Stimulated activated CD4-positive, alpha-beta T cell treated with anti-CD3 and anti-CD28 coated beads, Interleukin-1b, Interleukin-23, amount 100 ng/mL, for 1 hour (primary cell): ENCODE results near the gene BDH1.
A peak's percentile ranks its signal among the peaks of the same experiment; 100 is the strongest.
"Not testable (repeated sequence)": the region's sequence is repeated elsewhere in the genome, so short reads cannot be mapped to it uniquely, and the experiment has no call there.

Experiments
- DNase-seq, 2 donors: peaks; one replicate each; pipeline ENCODE4 v3.0.0-alpha.2; 2020; ENCODE audit warnings: low read depth in 2 of 2

BDH1 gene

DNA sequence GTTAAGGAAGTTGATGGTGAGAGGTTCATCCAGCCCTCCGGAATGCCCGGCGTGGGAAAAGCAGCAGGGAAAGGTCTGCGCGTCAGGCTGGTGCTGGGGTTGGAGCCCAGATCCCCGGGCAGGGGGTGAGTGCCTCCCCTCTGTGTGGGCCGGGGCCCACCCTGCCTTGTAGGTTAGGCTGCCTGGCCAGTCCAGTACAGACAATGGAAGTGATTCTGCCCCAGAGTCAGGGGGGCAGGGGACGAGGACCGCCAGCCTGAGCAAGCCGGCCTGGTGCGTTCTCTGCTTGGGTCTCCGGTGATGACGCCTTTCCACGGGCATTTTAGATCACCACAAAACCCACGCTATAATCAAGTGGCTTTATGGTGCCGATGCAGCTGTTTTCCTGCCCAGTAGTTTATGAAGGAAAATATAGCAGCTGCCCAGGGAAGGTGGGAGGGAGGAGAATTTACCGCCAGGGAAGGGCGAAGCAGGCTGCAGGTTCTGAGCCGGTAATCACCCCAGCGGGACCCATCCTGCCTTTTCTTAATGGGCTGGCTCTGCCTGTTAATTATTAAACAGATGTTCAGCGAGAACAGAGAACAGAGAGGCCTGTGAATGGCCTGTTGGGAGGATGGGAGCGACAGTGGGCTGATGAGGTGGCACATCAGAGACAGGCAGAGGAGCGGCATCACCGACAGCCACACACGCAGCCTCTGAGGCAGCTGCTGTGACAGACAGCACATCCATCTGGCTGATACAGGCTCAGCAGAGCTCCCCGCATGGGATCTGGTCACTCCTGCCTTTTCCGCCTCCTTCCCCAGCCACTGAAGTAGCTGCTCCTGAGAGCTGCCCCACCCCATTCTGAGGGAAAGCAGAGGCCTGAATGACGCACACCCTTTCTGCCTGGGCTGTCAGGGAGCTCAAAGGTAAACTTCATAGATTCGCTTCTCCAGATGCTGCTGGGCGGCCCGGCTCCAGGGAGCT is 35.2 kb downstream of the BDH1 start:
- DNase-seq: no peak

DNA sequence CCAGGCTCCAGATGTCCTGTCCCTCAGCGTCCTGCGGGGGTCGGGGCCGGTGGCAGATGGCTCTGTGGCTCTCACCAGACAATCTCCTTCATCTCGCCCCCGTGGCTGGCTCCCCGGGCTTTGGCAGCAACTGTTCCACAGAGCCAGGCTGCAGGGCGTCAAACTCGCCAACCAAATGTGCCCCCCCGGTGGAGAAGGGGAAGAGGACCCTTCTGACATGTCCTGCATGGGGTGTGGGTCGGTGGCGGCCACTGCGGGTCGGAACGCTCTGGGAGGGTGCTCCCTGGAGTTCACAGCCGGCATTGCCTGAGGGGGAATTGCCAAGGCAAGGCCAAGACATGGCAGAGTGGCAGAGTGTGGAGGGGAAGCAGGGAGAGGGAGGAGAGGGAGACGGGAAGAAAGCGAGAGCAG is 36.0 kb downstream of the BDH1 start:
- no peak for DNase-seq

GRCh38 chr3:197518881-197519421 is 36.8 kb downstream of the BDH1 start:
- no peak for DNase-seq

- DNase-seq: not testable (repeated sequence)
Measured at GRCh38 chr3:197517922-197518683, 37.7 kb downstream of the BDH1 start.

- DNase-seq: not testable (repeated sequence)
Measured at GRCh38 chr3:197516890-197517606, 38.7 kb downstream of the BDH1 start.

DNA sequence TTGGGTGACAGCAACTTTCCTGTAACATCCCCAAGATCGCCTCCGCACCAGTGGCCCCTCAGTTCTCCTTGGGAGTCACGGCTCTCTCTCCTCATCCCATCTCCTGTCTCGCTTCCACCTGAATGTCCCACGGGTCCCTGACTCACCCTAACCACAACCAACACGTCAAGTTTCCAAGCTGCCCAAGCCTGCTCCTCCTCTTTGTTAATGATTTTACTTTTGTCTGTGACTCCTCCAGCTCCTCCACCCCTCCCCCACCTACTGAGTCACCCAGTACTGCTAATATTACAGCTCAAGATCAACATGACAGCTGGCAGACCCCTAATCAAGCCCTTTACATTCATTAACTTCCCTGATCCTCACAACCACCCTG is 39.3 kb downstream of the BDH1 start:
- DNase-seq: peak in 1 of 2 donors; percentile 36

- no peak for DNase-seq
Measured at GRCh38 chr3:197514786-197515355, 40.9 kb downstream of the BDH1 start.

- no peak for DNase-seq
Measured at GRCh38 chr3:197513953-197514785, 41.6 kb downstream of the BDH1 start.

- no peak for DNase-seq
Measured at GRCh38 chr3:197512691-197513571, 42.8 kb downstream of the BDH1 start.

DNA sequence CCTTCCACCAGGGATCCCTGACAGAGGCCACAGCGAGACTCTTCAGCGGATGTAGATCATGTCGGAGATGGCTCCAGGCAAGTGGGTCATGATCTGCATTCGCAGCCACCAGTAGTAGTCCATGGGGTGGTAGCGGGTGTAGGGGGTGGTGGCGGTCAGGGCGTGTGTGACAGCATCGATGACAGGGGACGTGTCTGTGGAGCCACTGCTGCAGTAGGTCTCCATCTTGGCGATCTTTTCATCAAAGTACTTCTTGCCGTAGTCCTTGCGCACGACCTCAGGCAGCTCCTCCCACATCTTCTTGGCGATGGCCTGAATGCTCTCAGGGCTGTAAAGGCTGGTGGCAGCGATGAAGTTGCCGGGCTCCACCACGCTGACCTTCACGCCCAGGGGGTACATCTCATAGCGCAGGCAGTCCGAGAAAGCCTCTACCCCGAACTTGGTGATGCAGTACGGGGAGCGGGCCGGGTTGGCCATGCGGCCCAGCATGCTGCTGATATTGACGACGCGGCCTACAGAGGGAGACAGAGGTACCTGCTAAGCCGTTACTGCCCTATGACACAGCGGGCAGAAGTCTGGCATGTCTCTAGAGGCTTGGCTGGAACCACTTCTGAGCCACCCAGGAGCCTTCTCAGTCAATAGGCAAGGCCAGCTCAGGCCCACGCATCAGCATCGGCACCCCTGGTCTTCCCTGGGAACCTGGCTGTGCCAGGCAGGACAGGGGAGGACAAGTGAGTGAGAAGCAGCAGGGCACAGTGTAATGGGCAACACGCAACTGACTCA is 43.7 kb downstream of the BDH1 start:
- DNase-seq: no peak

GRCh38 chr3:197511130-197511529 is 44.6 kb downstream of the BDH1 start:
- DNase-seq: no peak

GRCh38 chr3:197510642-197511018 is 45.1 kb downstream of the BDH1 start:
- no peak for DNase-seq

DNA sequence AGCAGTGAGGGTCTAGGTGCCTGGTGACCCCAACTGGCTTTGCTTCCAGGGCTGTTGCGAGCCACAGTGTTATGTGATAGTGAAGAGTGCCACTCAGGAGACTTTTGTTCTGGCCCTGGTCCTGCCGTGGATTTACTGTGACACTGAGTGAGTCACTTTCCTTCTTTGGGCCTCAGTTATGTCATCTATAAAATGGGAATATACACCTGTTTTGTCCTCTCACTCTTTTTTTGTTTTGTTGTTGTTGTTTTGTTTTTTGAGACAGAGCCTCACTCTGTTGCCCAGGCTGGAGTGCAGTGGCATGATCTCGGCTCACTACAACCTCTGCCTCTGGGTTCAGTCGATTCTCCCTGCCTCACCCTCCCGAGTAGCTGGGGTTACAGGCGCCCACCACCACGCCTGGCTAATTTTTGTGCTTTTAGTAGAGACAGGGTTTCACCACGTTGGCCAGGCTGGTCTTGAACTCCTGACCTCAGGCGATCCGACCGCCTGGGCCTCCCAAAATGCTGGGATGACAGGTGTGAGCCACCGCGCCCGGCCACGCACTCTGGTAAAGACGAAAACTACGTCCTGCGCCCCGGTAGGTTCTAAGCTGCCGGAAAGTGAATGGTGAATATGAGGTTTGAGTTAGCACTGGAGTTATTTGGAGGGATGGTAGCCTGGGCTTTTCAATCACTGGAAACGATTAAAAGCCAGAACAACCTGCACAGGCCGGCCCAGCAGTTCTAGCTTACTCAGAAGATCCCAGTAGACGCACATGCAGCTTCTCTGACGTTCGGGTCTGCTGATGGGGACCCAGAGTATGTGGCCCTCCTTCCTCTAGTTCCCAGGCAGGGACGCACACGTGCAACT is 46.6 kb downstream of the BDH1 start:
- no peak for DNase-seq

DNA sequence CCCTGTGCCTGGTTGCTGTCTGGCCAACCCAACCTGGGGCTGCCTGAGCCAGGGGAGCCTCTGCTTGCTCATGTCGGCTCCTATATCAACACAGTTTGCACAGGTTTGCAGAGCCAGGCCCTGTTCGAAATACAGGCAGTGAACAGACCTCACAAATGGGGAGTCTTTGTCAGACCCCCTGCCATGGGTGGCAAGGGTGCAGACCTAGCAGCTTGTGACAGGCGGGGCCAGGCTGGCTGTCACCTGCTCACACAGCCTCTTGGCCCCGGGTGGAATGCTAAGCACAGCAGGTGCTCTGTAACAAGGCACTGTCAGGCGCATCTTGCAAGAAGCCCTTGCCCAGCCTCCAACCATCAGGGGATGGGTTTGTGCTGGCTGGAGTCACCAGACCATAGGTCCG is 47.3 kb downstream of the BDH1 start:
- no peak for DNase-seq

DNA sequence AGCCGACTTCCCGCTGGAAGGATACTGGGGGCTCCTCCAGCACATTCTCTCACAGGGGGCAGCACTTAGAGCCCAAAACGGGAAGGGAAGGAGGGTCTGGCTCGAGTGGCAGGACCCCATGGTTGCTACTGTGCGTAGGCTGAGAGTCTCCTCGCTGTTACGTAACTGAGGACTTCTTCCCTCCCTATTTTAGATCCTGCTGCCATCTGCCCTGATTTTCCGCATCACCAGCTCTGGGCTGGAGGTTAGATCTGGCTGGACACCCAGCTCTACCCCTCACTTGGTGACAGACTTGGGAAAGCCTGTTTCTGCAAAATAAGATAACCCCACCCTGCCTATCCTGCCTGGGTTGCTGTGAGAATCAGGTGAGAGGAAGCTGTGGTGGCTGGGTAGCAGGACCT is 47.7 kb downstream of the BDH1 start:
- DNase-seq: no peak

DNA sequence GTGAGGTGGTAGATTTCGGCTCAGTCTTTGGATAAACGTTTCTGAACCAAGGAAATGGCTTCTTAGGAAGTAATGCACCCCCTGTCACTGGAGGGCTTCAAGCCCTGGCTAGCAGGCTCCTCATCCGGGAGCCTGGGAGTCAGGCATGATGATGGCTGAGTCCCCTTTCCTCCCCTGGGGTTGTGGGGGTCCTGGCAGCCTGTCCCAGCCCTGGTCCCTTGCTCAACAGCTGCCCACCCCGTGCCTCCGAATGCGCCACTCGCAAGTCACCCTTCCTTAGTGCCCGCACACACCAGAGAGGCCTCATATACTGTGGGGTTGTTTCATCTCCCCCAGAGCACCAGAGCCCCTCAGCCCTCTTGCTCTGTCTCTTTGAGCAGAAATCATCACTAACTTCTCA is 48.2 kb downstream of the BDH1 start:
- DNase-seq: no peak

- no peak for DNase-seq
Measured at GRCh38 chr3:197507081-197507480, 48.7 kb downstream of the BDH1 start.
